GM19193 (cell line): ENCODE measurements around the gene KCNT2.

Source experiments
- POLR2A ChIP-seq: IDR thresholded peaks from 4 replicates; pipeline ENCODE4 v1.6.1; 2011; ENCODE audit not compliant: insufficient read depth, insufficient read length; ENCODE audit errors: extremely low read depth

KCNT2 gene

GRCh38 chr1:196598942-196599748 is 9.1 kb downstream of the KCNT2 start:
- no peak for TF ChIP-seq POLR2A

DNA sequence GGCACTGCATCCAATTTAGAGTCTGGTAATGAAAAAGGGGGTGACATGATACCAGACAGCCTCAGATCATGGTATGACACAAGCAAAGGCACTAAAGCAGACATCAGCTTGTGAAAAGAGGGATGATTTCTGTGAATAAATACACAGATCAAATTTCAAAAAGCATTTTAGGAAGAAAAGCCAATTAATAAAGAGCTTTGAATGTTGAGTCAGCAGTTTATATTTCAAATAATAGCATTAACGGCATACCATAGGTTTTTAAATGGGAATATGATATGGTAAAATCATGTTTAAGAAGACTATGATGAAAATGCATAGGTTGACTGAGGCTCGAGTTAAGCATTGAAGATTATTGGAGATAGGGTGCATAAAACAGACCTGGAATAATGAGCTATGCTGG is 13.5 kb downstream of the KCNT2 start:
- TF ChIP-seq POLR2A, result no peak

- no peak for TF ChIP-seq POLR2A
These were observed 14.3 kb downstream of the KCNT2 start for GRCh38 chr1:196593955-196594354.

GRCh38 chr1:196590959-196591358 is 17.3 kb downstream of the KCNT2 start:
- TF ChIP-seq POLR2A, result no peak

DNA sequence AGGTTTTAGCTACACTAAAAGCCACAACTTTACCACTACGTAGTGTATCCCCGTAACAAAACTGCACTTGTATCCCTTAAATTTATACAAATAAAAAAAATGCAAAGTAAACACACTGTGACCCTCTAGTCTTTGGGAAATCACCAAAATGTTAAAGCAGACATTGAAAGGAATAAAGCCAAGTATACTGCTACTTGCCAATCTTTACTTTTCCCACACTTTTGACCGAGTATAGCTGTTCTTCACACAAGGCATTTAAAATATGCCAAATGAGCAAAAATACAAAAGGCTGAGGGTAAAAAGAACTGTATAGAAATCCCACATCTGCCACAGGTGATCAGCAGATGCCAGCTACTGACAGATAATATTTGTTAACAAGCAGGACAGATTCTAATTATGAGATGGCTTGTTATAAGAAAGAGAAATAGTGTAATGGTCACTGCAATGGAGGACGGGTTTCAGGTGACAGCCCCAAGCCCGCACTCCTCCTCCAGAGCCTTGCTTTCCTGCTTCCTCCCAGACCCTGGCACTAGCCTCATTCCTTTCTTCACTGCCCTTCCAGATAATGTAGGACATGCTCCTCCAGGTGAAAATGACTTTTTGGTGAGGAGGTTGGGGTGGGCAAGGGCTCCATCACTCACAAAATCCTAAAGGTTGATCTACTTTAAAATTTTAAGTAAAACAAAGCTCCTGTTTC is 18.1 kb downstream of the KCNT2 start:
- TF ChIP-seq POLR2A, result no peak

DNA sequence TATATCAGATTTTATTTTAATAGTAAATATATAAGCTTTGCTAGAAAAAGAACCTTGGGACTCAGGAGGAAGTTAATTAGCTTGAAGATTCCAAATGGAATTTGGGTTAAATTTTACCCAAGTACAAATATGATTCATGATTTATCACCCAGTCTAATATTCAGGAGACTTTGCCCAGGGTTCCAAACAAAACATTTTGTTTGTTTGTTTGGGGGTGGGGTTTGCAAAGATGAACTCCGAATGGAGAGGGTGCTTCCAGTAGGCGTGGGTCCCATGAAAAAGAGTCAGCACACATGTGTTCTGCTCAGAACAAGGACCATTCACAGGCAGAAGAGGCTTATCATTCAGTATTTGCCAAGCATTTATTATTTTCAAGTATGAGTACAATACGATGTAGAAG is 23.5 kb downstream of the KCNT2 start:
- no peak for TF ChIP-seq POLR2A

GRCh38 chr1:196577386-196577785 is 30.9 kb downstream of the KCNT2 start:
- no peak for TF ChIP-seq POLR2A

DNA sequence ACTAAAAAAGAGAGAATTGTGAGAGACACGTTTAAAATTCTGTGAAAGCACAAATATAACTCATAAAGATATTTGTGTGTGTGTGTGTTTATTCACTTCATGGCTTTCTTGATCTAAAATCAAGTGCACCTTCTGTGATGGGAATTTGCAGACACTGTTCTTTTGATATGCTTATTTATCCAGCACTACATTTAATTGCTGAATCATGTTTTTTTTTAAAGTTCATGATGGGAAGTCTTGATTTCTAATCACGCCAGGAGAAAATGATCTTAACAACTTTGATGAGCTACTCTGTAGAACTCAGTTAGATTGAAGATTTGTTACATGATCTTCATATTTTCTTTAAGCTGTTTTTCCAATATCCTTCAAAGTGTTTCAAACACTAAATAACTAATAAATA is 35.0 kb downstream of the KCNT2 start:
- no peak for TF ChIP-seq POLR2A

DNA sequence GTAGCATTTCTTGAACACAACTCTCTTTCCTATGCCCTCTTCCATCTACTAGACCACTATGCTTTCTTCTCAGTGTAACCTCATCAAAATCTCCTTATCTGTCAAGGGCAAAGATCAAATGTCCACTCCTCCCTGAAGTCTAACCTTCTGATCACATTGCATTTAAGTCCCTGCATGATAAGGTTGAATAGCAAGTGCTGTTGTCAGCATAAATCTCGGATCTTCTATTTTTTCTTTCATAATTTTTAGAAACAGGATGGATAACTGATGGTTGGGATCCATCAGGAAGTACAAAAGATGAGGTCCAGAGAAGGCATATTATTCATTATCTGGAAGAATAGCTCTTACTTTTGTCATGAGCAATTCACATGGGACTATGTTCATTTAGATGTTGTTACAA is 41.0 kb downstream of the KCNT2 start:
- no peak for TF ChIP-seq POLR2A

GRCh38 chr1:196563768-196564167 is 44.5 kb downstream of the KCNT2 start:
- TF ChIP-seq POLR2A, result no peak

GRCh38 chr1:196559314-196559713 is 48.9 kb downstream of the KCNT2 start:
- TF ChIP-seq POLR2A, result no peak

GRCh38 chr1:196558411-196558810 is 49.8 kb downstream of the KCNT2 start:
- TF ChIP-seq POLR2A, result no peak

DNA sequence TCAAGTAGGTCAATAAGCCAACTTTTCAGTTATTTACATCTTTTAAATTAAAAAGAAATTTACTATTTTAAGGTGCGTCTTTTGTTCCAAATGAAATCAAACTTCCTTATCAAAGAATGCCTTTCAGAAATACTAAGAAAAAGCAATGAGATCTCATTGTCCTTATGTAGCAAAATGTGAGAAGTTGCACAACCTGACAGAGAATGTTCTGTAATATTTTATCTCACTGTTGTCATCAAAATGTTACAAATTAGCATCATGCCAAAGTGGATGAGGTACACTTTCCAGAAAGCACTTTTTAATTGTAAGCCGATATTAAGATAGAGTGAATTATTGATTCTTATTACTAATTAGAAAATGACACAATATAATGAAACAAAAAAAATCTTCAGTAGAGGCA is 50.4 kb downstream of the KCNT2 start:
- TF ChIP-seq POLR2A, result no peak

- TF ChIP-seq POLR2A, result no peak
These were observed 57.5 kb downstream of the KCNT2 start for GRCh38 chr1:196550731-196551130.

GRCh38 chr1:196546272-196547111 is 61.7 kb downstream of the KCNT2 start:
- no peak for TF ChIP-seq POLR2A
